IMR-90 (cell line): Measurements from ENCODE around the gene CORO1C. TPM values are rescaled to one million over a fixed set of nuclear protein-coding genes. Genes with fewer than 3 reads are reported as not detected.

Experiments
- ATAC-seq: fragments of 200-7000 bp; cut with Tn5 transposase; 2 replicates; pipeline ENCODE4 v1.9.1; 2020; ENCODE audit warnings: low read depth, mild to moderate bottlenecking, moderate library complexity
- BruUV-seq: library from RNA; stranded (reverse); fragments of 400-500 nt; replicated peaks from 2 replicates; lab custom pipeline; 2021; lab: Mats Ljungman, UMichigan
- CTCF ChIA-PET: fragments of 300-600 bp; formaldehyde crosslinking; extraction: SDS; loops from one replicate; lab custom pipeline; 2021; ENCODE audit warnings: antibody characterized with exemption; lab: Yijun Ruan, JAX
- POLR2A ChIA-PET: fragments of 300-600 bp; sonication (Branson Sonifier 250); formaldehyde crosslinking; loops from one replicate; lab custom pipeline; 2022; ENCODE audit warnings: antibody characterized with exemption; ENCODE audit not compliant: unreplicated experiment; lab: Charles Lee
- DNase-seq: peaks from one replicate; pipeline ENCODE4 v3.0.0; 2013
- H2AFZ ChIP-seq: replicated peaks from 2 replicates; pipeline ENCODE3; 2013; ENCODE audit warnings: low read length, mild to moderate bottlenecking; ENCODE audit not compliant: poor library complexity
- H2AK5ac ChIP-seq: 2 replicates; pipeline ENCODE4 v1.6.1; 2013; ENCODE audit warnings: low read depth, low read length, inconsistent platforms
- H2AK9ac ChIP-seq: replicated peaks from 2 replicates; pipeline ENCODE3; 2013; ENCODE audit warnings: mild to moderate bottlenecking, low read depth, low read length, moderate library complexity; ENCODE audit not compliant: poor library complexity
- H2BK120ac ChIP-seq: 2 replicates; pipeline ENCODE4 v1.6.1; 2013; ENCODE audit warnings: low read depth, low read length, inconsistent platforms
- H2BK15ac ChIP-seq: 3 replicates; pipeline ENCODE4 v1.6.1; 2013; ENCODE audit warnings: low read depth, low read length, inconsistent platforms
- H2BK20ac ChIP-seq: 2 replicates; pipeline ENCODE4 v1.6.1; 2013; ENCODE audit warnings: low read depth, mild to moderate bottlenecking, inconsistent platforms, low read length, moderate library complexity
- H2BK5ac ChIP-seq: 2 replicates; pipeline ENCODE4 v1.6.1; 2013; ENCODE audit warnings: mild to moderate bottlenecking, low read depth, low read length, inconsistent platforms; ENCODE audit not compliant: poor library complexity, severe bottlenecking
- H3K14ac ChIP-seq: replicated peaks from 2 replicates; pipeline ENCODE4 v1.6.1; 2013; ENCODE audit warnings: low read depth, low read length, inconsistent platforms
- H3K18ac ChIP-seq: 2 replicates; pipeline ENCODE4 v1.6.1; 2013; ENCODE audit warnings: low read depth, low read length, control low read depth
- H3K23ac ChIP-seq: 2 replicates; pipeline ENCODE4 v1.6.1; 2013; ENCODE audit warnings: low read depth, low read length, inconsistent platforms
- H3K27ac ChIP-seq: 2 replicates; pipeline ENCODE4 v1.5.1; 2013; ENCODE audit warnings: mild to moderate bottlenecking, control low read depth, low read length; ENCODE audit not compliant: insufficient read depth
- H3K27me3 ChIP-seq: 2 replicates; pipeline ENCODE4 v1.6.1; 2013; ENCODE audit warnings: low read length; ENCODE audit not compliant: control insufficient read depth, insufficient read depth
- H3K36me3 ChIP-seq: 2 replicates; pipeline ENCODE4 v1.6.1; 2013; ENCODE audit warnings: low read length, mixed read lengths; ENCODE audit not compliant: control insufficient read depth, insufficient read depth
- H3K4ac ChIP-seq: 2 replicates; pipeline ENCODE4 v1.6.1; 2013; ENCODE audit warnings: low read depth, low read length, inconsistent platforms
- H3K4me1 ChIP-seq: 2 replicates; pipeline ENCODE4 v1.6.1; 2013; ENCODE audit warnings: low read length, mixed read lengths; ENCODE audit not compliant: control insufficient read depth, insufficient read depth
- H3K4me2 ChIP-seq: 2 replicates; pipeline ENCODE4 v1.6.1; 2013; ENCODE audit warnings: low read depth, mild to moderate bottlenecking, control low read depth, low read length, moderate library complexity
- H3K4me3 ChIP-seq: 2 replicates; pipeline ENCODE4 v1.5.1; 2013; ENCODE audit warnings: low read depth, mild to moderate bottlenecking, control low read depth, low read length, moderate library complexity; ENCODE audit not compliant: insufficient read depth
- H3K56ac ChIP-seq: 2 replicates; pipeline ENCODE4 v1.6.1; 2013; ENCODE audit warnings: low read length, inconsistent platforms; ENCODE audit not compliant: insufficient read depth; ENCODE audit errors: extremely low read depth
- H3K79me1 ChIP-seq, 2 experiments: 2 replicates each; pipeline ENCODE4 v1.6.1; 2013; ENCODE audit warnings: low read length in 2 of 2, inconsistent platforms in 1 of 2, low read depth in 1 of 2
- H3K9ac ChIP-seq: 2 replicates; pipeline ENCODE4 v1.6.1; 2013; ENCODE audit warnings: low read depth, low read length, control low read depth
- H3K9me1 ChIP-seq: 2 replicates; pipeline ENCODE4 v1.6.1; 2013; ENCODE audit warnings: low read length, inconsistent platforms; ENCODE audit not compliant: insufficient read depth
- H3K9me3 ChIP-seq: 2 replicates; pipeline ENCODE4 v1.6.1; 2013; ENCODE audit warnings: low read length; ENCODE audit not compliant: control insufficient read depth, insufficient read depth
- H4K20me1 ChIP-seq: 2 replicates; pipeline ENCODE4 v1.6.1; 2013; ENCODE audit warnings: low read length, inconsistent platforms; ENCODE audit not compliant: insufficient read depth
- H4K5ac ChIP-seq: 2 replicates; pipeline ENCODE4 v1.6.1; 2013; ENCODE audit warnings: mild to moderate bottlenecking, low read depth, low read length, control low read depth
- H4K8ac ChIP-seq, 2 experiments: 2 replicates each; pipeline ENCODE4 v1.6.1; 2013; ENCODE audit warnings: low read depth in 2 of 2, low read length in 2 of 2, control low read depth in 1 of 2, inconsistent platforms in 1 of 2
- H4K91ac ChIP-seq: 2 replicates; pipeline ENCODE4 v1.6.1; 2013; ENCODE audit warnings: low read depth, low read length, inconsistent platforms; ENCODE audit not compliant: insufficient read depth
- MXI1 ChIP-seq: IDR thresholded peaks from 2 replicates; pipeline ENCODE4 v1.6.1; 2012; ENCODE audit warnings: low read depth, mild to moderate bottlenecking, low read length, moderate library complexity, borderline replicate concordance
- SMC3 ChIP-seq: fragments of 150-350 bp; IDR thresholded peaks from 2 replicates; pipeline ENCODE4 v1.6.1; 2016; ENCODE audit warnings: low read depth, mild to moderate bottlenecking, antibody characterized with exemption, low read length, moderate library complexity
- WGBS, 2 experiments: methylation state at CpG; one replicate each; pipeline versions ENCODE4 v1.1.5 to v1.1.7; 2013; ENCODE audit warnings: missing lambda C conversion rate in 2 of 2; ENCODE audit not compliant: insufficient read length in 1 of 2; ENCODE audit errors: extremely low coverage in 2 of 2; 5-methylcytosine and 5-hydroxymethylcytosine counted together
- dilution Hi-C: fragments of 300-500 bp; cut with HindIII; formaldehyde crosslinking; loops from one replicate; pipeline ENCODE4 v1.14.3; 2018; ENCODE audit warnings: low sequenced_read_pairs; ENCODE audit not compliant: unreplicated experiment
- in situ Hi-C: fragments of 300-500 bp; cut with MboI; formaldehyde crosslinking; loops from 3 replicates; pipeline ENCODE4 v1.14.3; 2019; ENCODE audit warnings: low sequenced_read_pairs, inconsistent platforms, mixed read lengths
- intact Hi-C: fragments of 100-400 bp; cut with micrococcal nuclease; formaldehyde crosslinking; loops from 2 replicates; pipeline ENCODE4 v1.10.0; 2022
- polyA plus RNA-seq, 3 experiments: library from polyadenylated mRNA; depleted of rRNA; stranded (reverse); fragments of >200 nt; gene quantifications; 2 replicates each; pipeline ENCODE4 v1.2.3, GENCODE V29; 2012; ENCODE audit warnings: low replicate concordance in 1 of 3
- total RNA-seq: library from RNA; depleted of rRNA; stranded (reverse); fragments of >200 nt; gene quantifications from 2 replicates; pipeline ENCODE4 v1.2.3, GENCODE V29; 2012

Gene CORO1C
- total and polyA plus RNA-seq, 2 of the 4 experiments (the other 2 are of a cell fraction), result 675 to 1,100 TPM

DNA sequence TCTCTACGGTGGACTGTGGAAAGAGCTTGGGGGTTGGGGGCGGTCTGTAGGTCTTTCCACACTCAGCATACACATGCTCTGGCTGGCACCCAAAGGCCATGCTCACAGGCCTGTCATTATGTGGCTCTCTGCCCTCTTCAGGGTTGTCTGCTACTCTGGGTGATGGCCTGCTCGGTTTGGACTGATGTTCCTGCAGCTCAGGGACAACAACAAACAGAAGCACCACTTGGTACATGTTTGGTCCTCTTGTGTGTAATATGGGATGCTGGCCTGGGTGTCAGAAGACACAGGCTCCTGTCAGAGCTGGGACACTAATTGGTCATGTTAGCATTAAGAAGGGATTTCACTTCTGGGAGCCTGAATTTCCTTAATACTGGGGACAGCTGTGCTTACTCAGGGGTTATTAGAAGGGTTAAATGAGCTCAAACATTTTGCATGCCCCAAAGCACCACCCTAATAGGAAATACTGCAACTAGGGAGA lies 64.9 kb downstream of the CORO1C start:
- Histone ChIP-seq H3K4me2 (peak overlapping the region; percentile 23), H4K5ac (no peak overlapping the region; the same call in 1 of the 2 replicates), H2AK9ac (no peak overlapping the region), H3K4me3 (no peak overlapping the region), H2BK5ac (peak overlapping the region; percentile 81), H3K23ac (peak overlapping the region; percentile 54), H4K20me1 (peaks cover 86% of the 10 kb centered on the region), H3K18ac (peak overlapping the region; percentile 4; the same call in 1 of the 2 replicates), H2BK15ac (no peak overlapping the region; the same call in 2 of the 3 replicates), H2AK5ac (peak overlapping the region; percentile 16; the same call in 1 of the 2 replicates), H3K9me3 (no peaks in the 10 kb centered on the region), H3K9me1 (peaks cover 12% of the 10 kb centered on the region), H3K27me3 (no peaks in the 10 kb centered on the region), H3K27ac (peak overlapping the region; percentile 62), H3K56ac (no peak overlapping the region), H3K9ac (peak overlapping the region; percentile 13), H3K4ac (peak overlapping the region; percentile 53), H2BK120ac (peak overlapping the region; percentile 37), H3K79me1 (peaks cover 0 to 54% of the 10 kb centered on the region in 2 experiments; a peak in 2 of 4 replicates), H2AFZ (no peak overlapping the region), H4K91ac (peak overlapping the region; percentile 43), H3K4me1 (peaks cover 28% of the 10 kb centered on the region), H2BK20ac (0 out of 2 replicates have a peak overlapping the region, but pooled peaks have one; percentile 18), H4K8ac (0 out of 4 replicates have a peak overlapping the region, but pooled peaks of 1 of the 2 experiments have one; percentile 2), H3K14ac (peak overlapping the region; percentile 42; the same call in 1 of the 2 replicates), H3K36me3 (peaks cover 14% of the 10 kb centered on the region)
- ChIA-PET POLR2A (no interaction called here), CTCF (interaction anchor here (0.5 to 4.8 kb wide), 5 partner anchors 44 to 426 kb away, joined by 3 to 32 read pairs (median 3); no protein-coding TSS in a partner anchor)
- TF ChIP-seq MXI1, result peak; percentile 73; the same call in 1 of the 2 replicates
- TF ChIP-seq SMC3, result no peak
- intact Hi-C loops (loop anchor here (5.0 to 10.0 kb wide), 2 partner anchors 116 to 428 kb away; partner anchors contain the start of genes ALKBH2 and UNG), in situ Hi-C loops (loop anchor here (5.0 kb wide), 1 partner anchor 136 kb away; no protein-coding TSS in a partner anchor), dilution Hi-C loops (no loop called here)
- BruUV-seq, result no TSS peak
- ATAC-seq, result peak; percentile 14
- DNase-seq, result peak; percentile 51
- no CpG with 5 or more reads among the region's 3 CpGs for WGBS, 2 experiments
